BLaER1 (cell line): Measurements from ENCODE around the gene S100PBP.

Source experiments
- H3K27ac ChIP-seq: shearing (Covaris generic); formaldehyde crosslinking; 2 replicates; pipeline ENCODE4 v1.8.1; 2022
- H3K27me3 ChIP-seq: shearing (Covaris generic); formaldehyde crosslinking; 2 replicates; pipeline ENCODE4 v1.8.1; 2022
- H3K36me3 ChIP-seq: shearing (Covaris generic); formaldehyde crosslinking; 2 replicates; pipeline ENCODE4 v1.8.1; 2022
- H3K4me1 ChIP-seq: shearing (Covaris generic); formaldehyde crosslinking; 2 replicates; pipeline ENCODE4 v1.8.1; 2022
- H3K4me2 ChIP-seq: shearing (Covaris generic); formaldehyde crosslinking; 2 replicates; pipeline ENCODE4 v1.8.1; 2022
- H3K4me3 ChIP-seq: shearing (Covaris generic); formaldehyde crosslinking; 2 replicates; pipeline ENCODE4 v1.8.1; 2022
- H3K9ac ChIP-seq: shearing (Covaris generic); formaldehyde crosslinking; 2 replicates; pipeline ENCODE4 v1.8.1; 2022
- H3K9me3 ChIP-seq: shearing (Covaris generic); formaldehyde crosslinking; 2 replicates; pipeline ENCODE4 v1.8.1; 2022
- H4K20me1 ChIP-seq: shearing (Covaris generic); formaldehyde crosslinking; 2 replicates; pipeline ENCODE4 v1.8.1; 2022
- Cebpa-rat ChIP-seq: shearing (Covaris generic); IDR thresholded peaks from 2 replicates; pipeline ENCODE4 v1.8.1; 2022

Gene S100PBP

GRCh38 chr1:32891630-32892029, 74.2 kb downstream of the S100PBP start:
- H3K4me1 ChIP-seq: peaks cover 19% of the 10 kb centered on the region
- no peak overlapping the region for H3K4me3 ChIP-seq
- H3K27me3 ChIP-seq: peaks cover 43% of the 10 kb centered on the region
- H3K4me2 ChIP-seq: no peak overlapping the region
- no peak overlapping the region for H3K9ac ChIP-seq
- no peaks in the 10 kb centered on the region; the same call in 1 of the 2 replicates for H3K9me3 ChIP-seq
- no peak for TF ChIP-seq Cebpa-rat
- H3K27ac ChIP-seq: no peak overlapping the region
- peaks cover 15% of the 10 kb centered on the region for H3K36me3 ChIP-seq
- H4K20me1 ChIP-seq: peaks cover 13% of the 10 kb centered on the region; the same call in 1 of the 2 replicates

- peak overlapping the region; percentile 61 for H3K4me3 ChIP-seq
- H3K4me2 ChIP-seq: peak overlapping the region; percentile 70
- H3K4me1 ChIP-seq: peaks cover 19% of the 10 kb centered on the region
- no peak for TF ChIP-seq Cebpa-rat
- H3K9me3 ChIP-seq: no peaks in the 10 kb centered on the region; the same call in 1 of the 2 replicates
- 0 out of 2 replicates have a peak overlapping the region, but pooled peaks have one; percentile 48 for H3K9ac ChIP-seq
- peaks cover 33% of the 10 kb centered on the region for H3K27me3 ChIP-seq
- H3K27ac ChIP-seq: no peak overlapping the region
- peaks cover 13% of the 10 kb centered on the region; the same call in 1 of the 2 replicates for H4K20me1 ChIP-seq
- H3K36me3 ChIP-seq: peaks cover 15% of the 10 kb centered on the region
Observed at GRCh38 chr1:32892368-32893197, 75.1 kb downstream of the S100PBP start.

- no peak overlapping the region for H3K27ac ChIP-seq
- peak overlapping the region; percentile 70 for H3K4me2 ChIP-seq
- H3K36me3 ChIP-seq: peaks cover 15% of the 10 kb centered on the region
- H3K4me3 ChIP-seq: peak overlapping the region; percentile 61
- H3K9me3 ChIP-seq: no peaks in the 10 kb centered on the region; the same call in 1 of the 2 replicates
- H3K4me1 ChIP-seq: peaks cover 19% of the 10 kb centered on the region
- no peak for TF ChIP-seq Cebpa-rat
- peaks cover 13% of the 10 kb centered on the region; the same call in 1 of the 2 replicates for H4K20me1 ChIP-seq
- peaks cover 32% of the 10 kb centered on the region for H3K27me3 ChIP-seq
- peak overlapping the region; percentile 48; the same call in 1 of the 2 replicates for H3K9ac ChIP-seq
Observed at GRCh38 chr1:32893198-32894018, 76.0 kb downstream of the S100PBP start.

GRCh38 chr1:32894019-32894600, 76.7 kb downstream of the S100PBP start:
- Histone ChIP-seq H3K4me2 (peak overlapping the region; percentile 70), H3K27ac (no peak overlapping the region), H3K9me3 (no peaks in the 10 kb centered on the region; the same call in 1 of the 2 replicates), H3K9ac (peak overlapping the region; percentile 34; the same call in 1 of the 2 replicates), H3K36me3 (peaks cover 15% of the 10 kb centered on the region), H3K4me3 (peak overlapping the region; percentile 61), H3K4me1 (peaks cover 19% of the 10 kb centered on the region), H3K27me3 (peaks cover 32% of the 10 kb centered on the region), H4K20me1 (peaks cover 13% of the 10 kb centered on the region; the same call in 1 of the 2 replicates)
- TF ChIP-seq Cebpa-rat: no peak

- peaks cover 23% of the 10 kb centered on the region for H3K4me1 ChIP-seq
- peaks cover 13% of the 10 kb centered on the region; the same call in 1 of the 2 replicates for H4K20me1 ChIP-seq
- no peak overlapping the region for H3K4me2 ChIP-seq
- H3K9me3 ChIP-seq: no peaks in the 10 kb centered on the region; the same call in 1 of the 2 replicates
- H3K36me3 ChIP-seq: peaks cover 15% of the 10 kb centered on the region
- H3K9ac ChIP-seq: no peak overlapping the region
- no peak overlapping the region for H3K4me3 ChIP-seq
- peaks cover 32% of the 10 kb centered on the region for H3K27me3 ChIP-seq
- no peak overlapping the region for H3K27ac ChIP-seq
- TF ChIP-seq Cebpa-rat: no peak
Observed at GRCh38 chr1:32894681-32895080, 77.2 kb downstream of the S100PBP start.

- peaks cover 15% of the 10 kb centered on the region for H3K36me3 ChIP-seq
- no peak overlapping the region for H3K27ac ChIP-seq
- TF ChIP-seq Cebpa-rat: no peak
- H4K20me1 ChIP-seq: peaks cover 13% of the 10 kb centered on the region; the same call in 1 of the 2 replicates
- peaks cover 32% of the 10 kb centered on the region for H3K27me3 ChIP-seq
- H3K9ac ChIP-seq: no peak overlapping the region
- no peak overlapping the region for H3K4me2 ChIP-seq
- H3K4me1 ChIP-seq: peaks cover 32% of the 10 kb centered on the region
- no peaks in the 10 kb centered on the region; the same call in 1 of the 2 replicates for H3K9me3 ChIP-seq
- no peak overlapping the region for H3K4me3 ChIP-seq
Observed at GRCh38 chr1:32895325-32896215, 78.1 kb downstream of the S100PBP start.

- H3K36me3 ChIP-seq: peaks cover 15% of the 10 kb centered on the region
- peaks cover 30% of the 10 kb centered on the region for H3K27me3 ChIP-seq
- no peak overlapping the region for H3K4me2 ChIP-seq
- H3K4me1 ChIP-seq: peaks cover 36% of the 10 kb centered on the region
- no peak overlapping the region for H3K27ac ChIP-seq
- no peak overlapping the region for H3K9ac ChIP-seq
- no peak for TF ChIP-seq Cebpa-rat
- H3K4me3 ChIP-seq: no peak overlapping the region
- no peaks in the 10 kb centered on the region; the same call in 1 of the 2 replicates for H3K9me3 ChIP-seq
- peaks cover 13% of the 10 kb centered on the region; the same call in 1 of the 2 replicates for H4K20me1 ChIP-seq
Observed at GRCh38 chr1:32896451-32896850, 79.0 kb downstream of the S100PBP start.
